Peyer's patch (tissue), 4 donors: ENCODE results near the gene CFAP206.

Experiments
- POLR2A ChIP-seq, 2 donors: fragments of 450-650 bp; IDR thresholded peaks; one replicate each; pipeline ENCODE4 v1.5.1; 2017; ENCODE audit warnings: antibody characterized with exemption in 2 of 2, mild to moderate bottlenecking in 2 of 2, moderate library complexity in 2 of 2
- TF ChIP-seq, protein P1 (sequence below), 6 experiments: fragments of 450-650 bp in 4 of 6; fragments of 200-600 bp in 2 of 6; sonication (generic) in 1 of 6; IDR thresholded peaks; one replicate each; pipeline ENCODE4 v1.5.1; 2017 to 2019; ENCODE audit warnings: antibody characterized with exemption in 6 of 6, mild to moderate bottlenecking in 3 of 6, moderate library complexity in 1 of 6

- TF ChIP-seq, protein P1, sequence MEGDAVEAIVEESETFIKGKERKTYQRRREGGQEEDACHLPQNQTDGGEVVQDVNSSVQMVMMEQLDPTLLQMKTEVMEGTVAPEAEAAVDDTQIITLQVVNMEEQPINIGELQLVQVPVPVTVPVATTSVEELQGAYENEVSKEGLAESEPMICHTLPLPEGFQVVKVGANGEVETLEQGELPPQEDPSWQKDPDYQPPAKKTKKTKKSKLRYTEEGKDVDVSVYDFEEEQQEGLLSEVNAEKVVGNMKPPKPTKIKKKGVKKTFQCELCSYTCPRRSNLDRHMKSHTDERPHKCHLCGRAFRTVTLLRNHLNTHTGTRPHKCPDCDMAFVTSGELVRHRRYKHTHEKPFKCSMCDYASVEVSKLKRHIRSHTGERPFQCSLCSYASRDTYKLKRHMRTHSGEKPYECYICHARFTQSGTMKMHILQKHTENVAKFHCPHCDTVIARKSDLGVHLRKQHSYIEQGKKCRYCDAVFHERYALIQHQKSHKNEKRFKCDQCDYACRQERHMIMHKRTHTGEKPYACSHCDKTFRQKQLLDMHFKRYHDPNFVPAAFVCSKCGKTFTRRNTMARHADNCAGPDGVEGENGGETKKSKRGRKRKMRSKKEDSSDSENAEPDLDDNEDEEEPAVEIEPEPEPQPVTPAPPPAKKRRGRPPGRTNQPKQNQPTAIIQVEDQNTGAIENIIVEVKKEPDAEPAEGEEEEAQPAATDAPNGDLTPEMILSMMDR (IDR thresholded peaks at IDR 0.05) = no peak
- TF ChIP-seq POLR2A (IDR thresholded peaks at IDR 0.05) = no peak
These were observed 31.1 kb upstream of the CFAP206 start for GRCh38 chr6:87376643-87377042.
